ENCODE data around the gene PLIN1. TPM values are rescaled to one million over a fixed set of nuclear protein-coding genes. Genes with fewer than 3 reads are reported as not detected.
A peak's percentile ranks its signal among the peaks of the same experiment; 100 is the strongest.

Gene PLIN1
- total and polyA plus RNA-seq, 9 of the 15 experiments (the other 6 are each of a cell fraction or from before 2014, with no cell fraction given): not detected

DNA sequence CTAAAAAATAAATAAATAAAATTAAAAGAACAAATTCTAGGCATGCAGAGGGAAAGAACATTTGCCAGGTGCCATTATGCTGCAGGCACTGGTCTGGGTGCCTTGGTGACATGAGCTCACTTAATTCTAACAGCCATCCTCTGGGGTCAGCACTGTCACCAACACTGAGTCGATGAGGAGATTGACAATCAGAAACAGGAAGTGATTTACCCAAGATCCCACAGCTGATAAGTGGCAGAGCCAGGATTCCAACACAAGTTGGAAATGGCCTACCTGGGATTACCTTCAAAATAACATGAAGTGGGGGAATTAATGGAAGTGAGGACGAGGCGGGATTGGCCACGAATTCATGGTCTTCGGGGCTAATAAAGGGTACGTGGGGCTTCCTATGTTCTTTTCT lies 3.6 kb downstream of the PLIN1 start:
- POLR2A ChIA-PET: no interaction called here

More for the DNA sequence above, 3.6 kb downstream of the PLIN1 start:
- Histone ChIP-seq H3K27me3 (ENCODE audit: control insufficient read depth in 2 of 2, insufficient read depth in 2 of 2, low read length in 2 of 2) (peaks cover 14 to 54% of the 10 kb centered on the region in 2 experiments), H3K9me1 (ENCODE audit: control insufficient read depth, insufficient read depth, low read length) (no peaks in the 10 kb centered on the region), H3K79me2 (ENCODE audit: control insufficient read depth, insufficient read depth, low read length) (no peaks in the 10 kb centered on the region), H3K4me3 (no peak overlapping the region), H4K20me1 (replicated peaks; ENCODE audit: control insufficient read depth, insufficient read depth, low read length) (peaks cover 2% of the 10 kb centered on the region; the same call in 1 of the 2 replicates), H3K4me2 (ENCODE audit: insufficient read depth, low read length) (no peak overlapping the region), H2AFZ (ENCODE audit: low read depth, low read length) (no peak overlapping the region), H3K9ac (ENCODE audit: insufficient read depth in 1 of 2, low read depth in 2 of 2, low read length in 2 of 2) (no peak overlapping the region), H3K9me3 (replicated peaks; ENCODE audit: control insufficient read depth, insufficient read depth, low read depth, low read length) (no peaks in the 10 kb centered on the region), H3K27ac (ENCODE audit: extremely low read depth, low read depth, low read length) (no peak overlapping the region), H3K36me3 (ENCODE audit: control insufficient read depth, insufficient read depth, low read length) (no peaks in the 10 kb centered on the region), H3K4me1 (replicated peaks in 1 of 2; ENCODE audit: control insufficient read depth in 2 of 2, insufficient read depth in 2 of 2, low read length in 2 of 2) (peaks cover 0 to 8% of the 10 kb centered on the region in 2 experiments; a peak in 2 of 5 replicates)
- BruUV-seq (replicated peaks): no TSS peak
- DNase-seq (ENCODE audit: extremely low read depth in 1 of 4, low spot score in 3 of 4) (no peak), FAIRE-seq (no peak), ATAC-seq (no peak)
- intact Hi-C loops (cut with micrococcal nuclease) (no loop called here), in situ Hi-C loops (cut with MboI) (no loop called here)
- 2% methylated on average over 6 of the region's 6 CpGs for WGBS (ENCODE audit: insufficient coverage, low coverage, missing lambda C conversion rate)
- CTCF ChIA-PET (ENCODE audit: low intra/inter-chr PET ratio): interaction anchor here (0.6 kb wide), 1 partner anchor 199 kb away, joined by 3 read pairs; no protein-coding TSS in a partner anchor
- TF ChIP-seq, protein P1, sequence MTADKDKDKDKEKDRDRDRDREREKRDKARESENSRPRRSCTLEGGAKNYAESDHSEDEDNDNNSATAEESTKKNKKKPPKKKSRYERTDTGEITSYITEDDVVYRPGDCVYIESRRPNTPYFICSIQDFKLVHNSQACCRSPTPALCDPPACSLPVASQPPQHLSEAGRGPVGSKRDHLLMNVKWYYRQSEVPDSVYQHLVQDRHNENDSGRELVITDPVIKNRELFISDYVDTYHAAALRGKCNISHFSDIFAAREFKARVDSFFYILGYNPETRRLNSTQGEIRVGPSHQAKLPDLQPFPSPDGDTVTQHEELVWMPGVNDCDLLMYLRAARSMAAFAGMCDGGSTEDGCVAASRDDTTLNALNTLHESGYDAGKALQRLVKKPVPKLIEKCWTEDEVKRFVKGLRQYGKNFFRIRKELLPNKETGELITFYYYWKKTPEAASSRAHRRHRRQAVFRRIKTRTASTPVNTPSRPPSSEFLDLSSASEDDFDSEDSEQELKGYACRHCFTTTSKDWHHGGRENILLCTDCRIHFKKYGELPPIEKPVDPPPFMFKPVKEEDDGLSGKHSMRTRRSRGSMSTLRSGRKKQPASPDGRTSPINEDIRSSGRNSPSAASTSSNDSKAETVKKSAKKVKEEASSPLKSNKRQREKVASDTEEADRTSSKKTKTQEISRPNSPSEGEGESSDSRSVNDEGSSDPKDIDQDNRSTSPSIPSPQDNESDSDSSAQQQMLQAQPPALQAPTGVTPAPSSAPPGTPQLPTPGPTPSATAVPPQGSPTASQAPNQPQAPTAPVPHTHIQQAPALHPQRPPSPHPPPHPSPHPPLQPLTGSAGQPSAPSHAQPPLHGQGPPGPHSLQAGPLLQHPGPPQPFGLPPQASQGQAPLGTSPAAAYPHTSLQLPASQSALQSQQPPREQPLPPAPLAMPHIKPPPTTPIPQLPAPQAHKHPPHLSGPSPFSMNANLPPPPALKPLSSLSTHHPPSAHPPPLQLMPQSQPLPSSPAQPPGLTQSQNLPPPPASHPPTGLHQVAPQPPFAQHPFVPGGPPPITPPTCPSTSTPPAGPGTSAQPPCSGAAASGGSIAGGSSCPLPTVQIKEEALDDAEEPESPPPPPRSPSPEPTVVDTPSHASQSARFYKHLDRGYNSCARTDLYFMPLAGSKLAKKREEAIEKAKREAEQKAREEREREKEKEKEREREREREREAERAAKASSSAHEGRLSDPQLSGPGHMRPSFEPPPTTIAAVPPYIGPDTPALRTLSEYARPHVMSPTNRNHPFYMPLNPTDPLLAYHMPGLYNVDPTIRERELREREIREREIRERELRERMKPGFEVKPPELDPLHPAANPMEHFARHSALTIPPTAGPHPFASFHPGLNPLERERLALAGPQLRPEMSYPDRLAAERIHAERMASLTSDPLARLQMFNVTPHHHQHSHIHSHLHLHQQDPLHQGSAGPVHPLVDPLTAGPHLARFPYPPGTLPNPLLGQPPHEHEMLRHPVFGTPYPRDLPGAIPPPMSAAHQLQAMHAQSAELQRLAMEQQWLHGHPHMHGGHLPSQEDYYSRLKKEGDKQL (CRISPR knock-in tag; IDR thresholded peaks at IDR 0.05; ENCODE audit: borderline replicate concordance): no peak
- TF ChIP-seq SRF (CRISPR knock-in tag; IDR thresholded peaks at IDR 0.05) (no peak), E2F6 (IDR thresholded peaks at IDR 0.05; ENCODE audit: borderline replicate concordance in 1 of 2, extremely low read depth in 1 of 2, insufficient read depth in 1 of 2, insufficient read length in 1 of 2, low read depth in 1 of 2, low read length in 1 of 2, poor library complexity in 1 of 2, severe bottlenecking in 1 of 2) (no peak), DACH1 (IDR thresholded peaks at IDR 0.05; ENCODE audit: partially characterized antibody) (no peak), ZNF655 (CRISPR knock-in tag; IDR thresholded peaks at IDR 0.05) (no peak), SPI1 (IDR thresholded peaks at IDR 0.05; ENCODE audit: borderline replicate concordance, low read depth, low read length) (peak; percentile 69)
